Gastrocnemius medialis (tissue), 4 donors: ENCODE data around the gene PODNL1. TPM values are rescaled to one million over a fixed set of nuclear protein-coding genes. Genes with fewer than 3 reads are reported as not detected.

ENCODE experiments used
- ATAC-seq, 2 donors: fragments of 150-250 bp; one replicate each; pipeline ENCODE4 v1.9.1; 2016
- DNase-seq, 2 donors: peaks; one replicate each; pipeline ENCODE4 v3.0.0-alpha.2; 2019
- H3K27ac ChIP-seq, 4 donors: fragments of 200-600 bp; sonication (generic); 1 replicate in 1 of 4; 2 replicates in 3 of 4; pipeline ENCODE4 v1.5.1; 2016 to 2018; ENCODE audit warnings: mild to moderate bottlenecking in 2 of 4, moderate library complexity in 1 of 4
- H3K27me3 ChIP-seq, 3 donors: fragments of 200-600 bp; sonication (generic) in 2 of 3; 1 replicate in 1 of 3; 2 replicates in 2 of 3; pipeline versions ENCODE4 v1.5.1 to v1.6.0; 2016 to 2019; ENCODE audit warnings: mild to moderate bottlenecking in 1 of 3, moderate library complexity in 1 of 3
- H3K36me3 ChIP-seq, 2 donors: fragments of 200-600 bp; sonication (generic) in 1 of 2; one replicate each; pipeline ENCODE4 v1.5.1; 2017 to 2018
- H3K4me1 ChIP-seq, 2 donors: fragments of 200-600 bp; sonication (generic) in 1 of 2; one replicate each; pipeline ENCODE4 v1.5.1; 2016 to 2017; ENCODE audit warnings: mild to moderate bottlenecking in 2 of 2
- H3K4me3 ChIP-seq, 4 donors: fragments of 200-600 bp; sonication (generic) in 3 of 4; 1 replicate in 1 of 4; 2 replicates in 3 of 4; pipeline ENCODE4 v1.5.1; 2016 to 2019; ENCODE audit warnings: mild to moderate bottlenecking in 2 of 4
- H3K9me3 ChIP-seq, 3 donors: fragments of 200-600 bp; sonication (generic) in 2 of 3; 1 replicate in 1 of 3; 2 replicates in 2 of 3; pipeline ENCODE4 v1.5.1; 2016 to 2019
- POLR2A ChIP-seq, 2 donors: fragments of 450-650 bp; IDR thresholded peaks; one replicate each; pipeline ENCODE4 v1.6.1; 2017; ENCODE audit warnings: antibody characterized with exemption in 2 of 2, mild to moderate bottlenecking in 2 of 2, moderate library complexity in 2 of 2
- in situ Hi-C, 4 donors: fragments of 200-750 bp; cut with MboI; loops; one replicate each; pipeline versions ENCODE4 v1.15.0 to v1.8.0; 2017; ENCODE audit warnings: low sequenced_read_pairs in 4 of 4
- intact Hi-C: fragments of 100-400 bp; cut with DNase I; formaldehyde crosslinking; loops from one replicate; pipeline ENCODE4 v1.15.1; 2023; ENCODE audit warnings: low total_unique reads
- total RNA-seq, 4 donors: library from RNA; depleted of rRNA; stranded (reverse); fragments of >200 nt; gene quantifications; one replicate each; pipeline versions ENCODE4 v1.1.0 to v1.2.3, GENCODE V29; 2016
- TF ChIP-seq, protein P1 (sequence below), 5 experiments: fragments of 450-650 bp in 3 of 5; fragments of 200-600 bp in 2 of 5; sonication (generic) in 2 of 5; IDR thresholded peaks in 4 of 5; conservative IDR thresholded peaks in 1 of 5; 1 replicate in 4 of 5; 2 replicates in 1 of 5; pipeline ENCODE4 v1.5.1; 2016 to 2019; ENCODE audit warnings: antibody characterized with exemption in 5 of 5, mild to moderate bottlenecking in 3 of 5, moderate library complexity in 3 of 5

The PODNL1 gene
- total RNA-seq, 4 donors from 2014 or later, result 0.55 to 0.61 TPM; not detected in 2

DNA sequence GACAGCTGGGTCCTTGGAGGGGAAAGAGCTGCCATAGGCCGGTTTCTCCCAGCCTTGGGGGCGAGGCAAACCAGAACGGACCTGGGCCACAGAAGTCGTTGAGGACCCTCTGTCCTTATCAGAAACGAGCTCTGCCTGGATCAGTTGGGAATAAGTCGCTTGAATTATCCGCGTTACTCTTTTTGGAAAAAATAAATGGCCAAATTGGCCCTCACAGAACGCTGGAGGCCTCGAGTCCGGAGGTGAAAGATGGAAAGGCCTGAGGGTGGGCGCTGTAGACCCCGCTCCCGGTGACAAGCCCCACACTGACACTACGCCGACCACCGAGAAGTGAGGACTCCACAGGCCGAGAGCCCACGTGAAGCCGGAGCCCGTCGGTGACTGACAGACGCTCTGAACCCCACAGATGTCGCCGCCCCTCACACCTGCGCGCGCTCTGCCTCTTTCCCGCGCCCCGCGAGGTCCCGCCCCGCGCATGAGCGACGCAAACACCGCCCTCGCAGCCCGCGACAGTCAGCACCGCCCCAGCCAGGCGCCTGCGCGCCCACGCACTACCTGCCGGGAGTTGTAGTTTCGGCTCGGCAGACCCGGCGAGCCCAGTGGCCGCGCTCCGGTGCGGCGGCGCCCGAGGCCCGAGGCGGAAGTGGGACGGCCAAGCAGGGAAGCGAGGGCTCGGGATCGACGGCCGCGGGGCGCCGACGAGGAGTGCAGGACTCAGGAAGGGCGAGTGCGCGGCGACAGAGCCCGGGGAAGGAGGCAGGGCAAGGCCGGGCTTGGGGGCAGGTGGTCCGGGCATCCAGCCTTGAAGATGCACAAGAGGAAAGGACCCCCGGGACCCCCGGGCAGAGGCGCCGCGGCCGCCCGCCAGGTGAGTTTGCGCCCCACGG is 32.3 kb downstream of the PODNL1 start, which contains the start of the genes BRME1 and CC2D1A:
Gene BRME1, minus strand, starts transcription at position 484 of the 887 bp plus-strand sequence. CDS start 1,225 bp downstream, outside the sequence.
Gene CC2D1A, plus strand, starts transcription at position 568 of the 887 bp plus-strand sequence. Its CDS starts 241 bp downstream, at position 809.
- Histone ChIP-seq H3K27ac (peak within 1 kb of the TSS; percentile 75 to 86 (median 76)), H3K27me3 (no peaks in the 10 kb centered on the region), H3K4me1 (peaks cover 8 to 12% of the 10 kb centered on the region in 2 donors), H3K9me3 (no peaks in the 10 kb centered on the region), H3K36me3 (peaks cover 0 to 6% of the 10 kb centered on the region in 2 donors), H3K4me3 (peak within 1 kb of the TSS; percentile 72 to 96 (median 90))
- DNase-seq (peak; percentile 85 to 88), ATAC-seq (peak; percentile 93 to 94)
- intact Hi-C loops (loop anchor here (2.0 kb wide), 2 partner anchors 25 to 101 kb away; partner anchors contain the start of gene RFX1), in situ Hi-C loops (no loop called here)
- TF ChIP-seq, protein P1, sequence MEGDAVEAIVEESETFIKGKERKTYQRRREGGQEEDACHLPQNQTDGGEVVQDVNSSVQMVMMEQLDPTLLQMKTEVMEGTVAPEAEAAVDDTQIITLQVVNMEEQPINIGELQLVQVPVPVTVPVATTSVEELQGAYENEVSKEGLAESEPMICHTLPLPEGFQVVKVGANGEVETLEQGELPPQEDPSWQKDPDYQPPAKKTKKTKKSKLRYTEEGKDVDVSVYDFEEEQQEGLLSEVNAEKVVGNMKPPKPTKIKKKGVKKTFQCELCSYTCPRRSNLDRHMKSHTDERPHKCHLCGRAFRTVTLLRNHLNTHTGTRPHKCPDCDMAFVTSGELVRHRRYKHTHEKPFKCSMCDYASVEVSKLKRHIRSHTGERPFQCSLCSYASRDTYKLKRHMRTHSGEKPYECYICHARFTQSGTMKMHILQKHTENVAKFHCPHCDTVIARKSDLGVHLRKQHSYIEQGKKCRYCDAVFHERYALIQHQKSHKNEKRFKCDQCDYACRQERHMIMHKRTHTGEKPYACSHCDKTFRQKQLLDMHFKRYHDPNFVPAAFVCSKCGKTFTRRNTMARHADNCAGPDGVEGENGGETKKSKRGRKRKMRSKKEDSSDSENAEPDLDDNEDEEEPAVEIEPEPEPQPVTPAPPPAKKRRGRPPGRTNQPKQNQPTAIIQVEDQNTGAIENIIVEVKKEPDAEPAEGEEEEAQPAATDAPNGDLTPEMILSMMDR (IDR thresholded peaks at IDR 0.05 in 4 of 5, conservative IDR thresholded peaks at IDR 0.05 in 1 of 5), result peak in 1 of 5 experiments; percentile 13
- TF ChIP-seq POLR2A (IDR thresholded peaks at IDR 0.05), result peak; percentile 39 to 61

DNA sequence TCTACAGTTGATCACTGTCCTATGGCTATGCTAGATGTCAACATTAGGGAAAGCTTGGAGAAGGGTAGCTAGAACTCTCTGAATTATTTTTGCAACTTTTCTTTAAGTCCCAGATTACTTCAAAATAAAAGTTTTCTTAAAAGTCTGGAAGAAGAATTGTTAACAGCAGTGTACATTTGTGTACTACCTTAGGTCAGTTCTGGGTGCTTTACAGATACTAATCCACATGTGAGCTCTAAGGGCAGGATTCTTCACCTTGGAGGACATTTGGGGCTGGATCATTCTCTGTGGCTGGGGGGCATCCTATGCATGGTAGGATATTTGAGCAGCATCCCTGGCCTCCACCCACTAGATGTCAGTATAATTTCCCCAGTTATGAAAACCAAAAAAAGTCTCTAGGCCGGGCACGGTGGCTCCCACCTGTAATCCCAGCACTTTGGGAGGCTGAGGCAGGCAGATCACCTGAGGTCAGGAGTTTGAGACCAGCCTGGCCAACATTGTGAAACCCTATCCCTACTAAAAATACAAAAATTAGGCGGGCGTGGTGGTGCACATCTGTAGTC is 35.1 kb downstream of the PODNL1 start:
- Histone ChIP-seq H3K27me3 (no peaks in the 10 kb centered on the region), H3K27ac (no peak overlapping the region), H3K4me3 (no peak overlapping the region), H3K36me3 (no peaks in the 10 kb centered on the region), H3K9me3 (no peaks in the 10 kb centered on the region), H3K4me1 (peaks cover 8 to 12% of the 10 kb centered on the region in 2 donors)
- ATAC-seq (no peak), DNase-seq (no peak)
- intact Hi-C loops, result no loop called here
- in situ Hi-C loops, result no loop called here
- TF ChIP-seq, protein P1 (IDR thresholded peaks at IDR 0.05 in 4 of 5, conservative IDR thresholded peaks at IDR 0.05 in 1 of 5), result peak in 1 of 5 experiments; percentile 18
- no peak for TF ChIP-seq POLR2A (IDR thresholded peaks at IDR 0.05)

DNA sequence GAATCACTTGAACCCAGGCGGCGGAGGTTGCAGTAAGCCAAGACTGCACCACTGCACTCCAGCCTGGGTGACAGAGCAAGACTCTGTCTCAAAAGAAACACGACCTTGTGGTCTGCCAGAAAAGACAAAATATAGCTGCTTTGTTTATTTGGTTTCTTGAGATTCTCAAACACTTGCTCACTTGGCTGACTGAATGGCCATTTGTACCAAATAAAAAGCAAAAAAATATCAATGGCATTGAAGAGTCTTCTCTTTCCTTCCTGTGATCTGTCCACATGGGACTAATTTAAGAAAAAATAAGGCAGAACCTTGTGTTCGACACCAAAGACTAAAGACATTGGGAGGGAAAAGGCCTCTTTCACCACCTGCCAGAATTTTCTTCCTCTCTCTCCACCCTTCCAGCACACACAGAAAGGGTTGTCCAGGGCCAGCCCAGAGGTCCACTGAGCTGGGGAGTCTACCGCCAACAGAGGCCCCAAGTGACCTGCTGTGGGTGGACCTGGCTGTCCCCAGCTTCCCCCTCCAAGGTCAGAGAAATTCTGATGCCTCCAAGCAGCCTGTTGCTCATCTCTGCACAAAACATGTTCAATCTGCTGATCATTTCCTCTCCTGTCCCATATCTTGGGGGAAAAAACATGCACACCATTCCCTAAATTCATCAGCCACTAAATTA is 38.2 kb downstream of the PODNL1 start:
- H3K27me3 ChIP-seq, result no peaks in the 10 kb centered on the region
- H3K9me3 ChIP-seq, result no peaks in the 10 kb centered on the region
- intact Hi-C loops, result no loop called here
- TF ChIP-seq, protein P1 (IDR thresholded peaks at IDR 0.05 in 4 of 5, conservative IDR thresholded peaks at IDR 0.05 in 1 of 5), result no peak
- TF ChIP-seq POLR2A (IDR thresholded peaks at IDR 0.05), result no peak
- H3K27ac ChIP-seq, result no peak overlapping the region
- in situ Hi-C loops, result loop anchor here in 2 of 4 donors (10.0 to 25.0 kb wide), 3 partner anchors 155 to 462 kb away; no protein-coding TSS in a partner anchor
- H3K4me1 ChIP-seq, result no peaks in the 10 kb centered on the region
- no peak for DNase-seq
- H3K36me3 ChIP-seq, result no peaks in the 10 kb centered on the region
- no peak overlapping the region for H3K4me3 ChIP-seq
- ATAC-seq, result no peak

DNA sequence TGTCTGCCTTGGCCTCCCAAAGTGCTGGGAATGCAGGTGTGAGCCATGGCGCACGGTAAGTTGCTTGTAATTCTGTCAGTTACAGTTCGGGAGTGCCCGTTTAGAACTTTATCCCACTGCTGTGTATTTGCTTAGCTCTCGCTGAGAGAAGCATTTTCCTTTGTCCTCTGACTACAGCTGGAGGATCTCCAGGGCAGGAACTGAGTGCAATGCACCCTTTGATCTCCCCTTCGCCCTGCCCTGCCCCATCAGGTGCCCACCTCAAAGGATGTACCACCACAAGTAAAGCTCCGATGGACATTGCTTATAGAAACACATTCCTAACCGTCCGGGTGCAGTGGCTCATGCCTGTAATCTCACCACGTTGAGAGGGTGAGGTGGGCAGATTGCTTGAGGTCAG is 38.8 kb downstream of the PODNL1 start:
- TF ChIP-seq, protein P1 (IDR thresholded peaks at IDR 0.05 in 4 of 5, conservative IDR thresholded peaks at IDR 0.05 in 1 of 5), result no peak
- TF ChIP-seq POLR2A (IDR thresholded peaks at IDR 0.05), result no peak
- no peaks in the 10 kb centered on the region for H3K4me1 ChIP-seq
- in situ Hi-C loops (loop anchor here in 2 of 4 donors (10.0 to 25.0 kb wide), 3 partner anchors 155 to 463 kb away; no protein-coding TSS in a partner anchor), intact Hi-C loops (no loop called here)
- no peak overlapping the region for H3K4me3 ChIP-seq
- H3K27ac ChIP-seq, result no peak overlapping the region
- ATAC-seq (no peak), DNase-seq (no peak)
- no peaks in the 10 kb centered on the region for H3K9me3 ChIP-seq
- no peaks in the 10 kb centered on the region for H3K36me3 ChIP-seq
- H3K27me3 ChIP-seq, result no peaks in the 10 kb centered on the region
